Left lung (tissue), 10 donors: ENCODE results near the gene ANK2. TPM values are rescaled to one million over a fixed set of nuclear protein-coding genes. Genes with fewer than 3 reads are reported as not detected.

ENCODE experiments used
- ATAC-seq: fragments of 200-7000 bp; cut with Tn5 transposase; one replicate; pipeline ENCODE4 v1.9.1; 2020; ENCODE audit warnings: moderate library complexity
- DNase-seq, 4 donors: peaks; one replicate each; pipeline ENCODE4 v3.0.0-alpha.2; 2013 to 2020
- H3K27ac ChIP-seq, 2 donors: fragments of 200-600 bp; sonication (generic) in 1 of 2; one replicate each; pipeline versions ENCODE4 v1.5.0 to v1.8.0; 2020 to 2021
- H3K27me3 ChIP-seq, 2 donors: fragments of 200-600 bp; sonication (generic) in 1 of 2; one replicate each; pipeline versions ENCODE4 v1.5.0 to v1.8.0; 2020 to 2021
- H3K36me3 ChIP-seq, 2 donors: fragments of 200-600 bp; sonication (generic) in 1 of 2; one replicate each; pipeline versions ENCODE4 v1.5.0 to v1.8.0; 2020 to 2021
- H3K4me1 ChIP-seq, 2 donors: fragments of 200-600 bp; one replicate each; pipeline ENCODE4 v1.8.0; 2021
- H3K4me3 ChIP-seq, 2 donors: fragments of 200-600 bp; sonication (generic) in 1 of 2; one replicate each; pipeline versions ENCODE4 v1.5.0 to v1.8.0; 2020 to 2021; ENCODE audit warnings: mild to moderate bottlenecking in 1 of 2
- H3K9me3 ChIP-seq, 2 donors: fragments of 200-600 bp; sonication (generic) in 1 of 2; one replicate each; pipeline versions ENCODE4 v1.5.0 to v1.8.0; 2020 to 2021
- intact Hi-C, 2 donors: fragments of 100-400 bp; cut with DNase I; formaldehyde crosslinking; loops; one replicate each; pipeline versions ENCODE4 v1.11.2 to v1.14.2; 2022
- microRNA-seq, 2 donors: library from miRNA; unstranded; fragments of <30 nt; microRNA quantifications; one replicate each; pipeline ENCODE4, GENCODE V29; 2019
- polyA plus RNA-seq, 6 donors: library from polyadenylated mRNA; unstranded; fragments of 120-200 nt; gene quantifications; one replicate each; pipeline ENCODE4 v1.2.1, GENCODE V29; 2013; ENCODE audit not compliant: insufficient read length in 6 of 6
- total RNA-seq, 2 donors: library from RNA; stranded (reverse); fragmentation: NEBNext Ultra II Directional; extraction: Animal tissue kit (Norgen Biotek cat#: 25700); gene quantifications; one replicate each; pipeline ENCODE4 v1.2.1, GENCODE V29; 2021
- TF ChIP-seq, protein P1 (sequence below), 2 donors: fragments of 200-600 bp; sonication (generic) in 1 of 2; IDR thresholded peaks; one replicate each; pipeline versions ENCODE4 v1.5.0 to v1.8.0; 2021; ENCODE audit warnings: antibody characterized with exemption in 2 of 2
- donor health status: DM: no; HTN: yes; CAD: no.
- donor health status: DM: no; HTN: no; CAD: no.

Gene ANK2
- total and polyA plus RNA-seq, 8 donors = 18.2 to 33.2 (median 28.8) TPM

DNA sequence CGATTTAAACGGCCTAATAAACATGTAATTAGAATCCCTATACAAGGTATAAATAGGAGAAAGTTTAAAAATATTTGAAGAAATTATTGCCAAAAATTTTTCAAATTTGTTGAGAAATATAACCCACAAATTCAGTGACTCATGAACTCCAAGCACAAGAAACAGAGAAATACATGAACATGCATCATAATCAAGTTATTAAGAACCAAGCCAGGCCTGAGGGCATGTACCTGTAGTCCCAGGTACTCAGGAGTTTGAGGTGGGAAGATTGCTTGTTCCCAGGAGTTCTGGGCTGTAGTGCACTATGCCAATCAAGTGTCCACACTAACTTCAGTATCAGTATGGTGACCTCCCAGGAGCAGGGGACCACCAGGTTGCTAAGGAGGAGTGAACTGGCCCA is 370.2 kb downstream of the ANK2 start:
- H3K9me3 ChIP-seq = peaks cover 0 to 28% of the 10 kb centered on the region in 2 donors
- TF ChIP-seq, protein P1, sequence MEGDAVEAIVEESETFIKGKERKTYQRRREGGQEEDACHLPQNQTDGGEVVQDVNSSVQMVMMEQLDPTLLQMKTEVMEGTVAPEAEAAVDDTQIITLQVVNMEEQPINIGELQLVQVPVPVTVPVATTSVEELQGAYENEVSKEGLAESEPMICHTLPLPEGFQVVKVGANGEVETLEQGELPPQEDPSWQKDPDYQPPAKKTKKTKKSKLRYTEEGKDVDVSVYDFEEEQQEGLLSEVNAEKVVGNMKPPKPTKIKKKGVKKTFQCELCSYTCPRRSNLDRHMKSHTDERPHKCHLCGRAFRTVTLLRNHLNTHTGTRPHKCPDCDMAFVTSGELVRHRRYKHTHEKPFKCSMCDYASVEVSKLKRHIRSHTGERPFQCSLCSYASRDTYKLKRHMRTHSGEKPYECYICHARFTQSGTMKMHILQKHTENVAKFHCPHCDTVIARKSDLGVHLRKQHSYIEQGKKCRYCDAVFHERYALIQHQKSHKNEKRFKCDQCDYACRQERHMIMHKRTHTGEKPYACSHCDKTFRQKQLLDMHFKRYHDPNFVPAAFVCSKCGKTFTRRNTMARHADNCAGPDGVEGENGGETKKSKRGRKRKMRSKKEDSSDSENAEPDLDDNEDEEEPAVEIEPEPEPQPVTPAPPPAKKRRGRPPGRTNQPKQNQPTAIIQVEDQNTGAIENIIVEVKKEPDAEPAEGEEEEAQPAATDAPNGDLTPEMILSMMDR (IDR thresholded peaks at IDR 0.05) = no peak

GRCh38 chr4:113420938-113421337 is 371.5 kb downstream of the ANK2 start:
- intact Hi-C loops = no loop called here
- DNase-seq (no peak), ATAC-seq (no peak)
- no peaks in the 10 kb centered on the region for H3K4me1 ChIP-seq
- H3K36me3 ChIP-seq = no peaks in the 10 kb centered on the region
- TF ChIP-seq, protein P1 (IDR thresholded peaks at IDR 0.05) = no peak
- H3K27me3 ChIP-seq = no peaks in the 10 kb centered on the region
- H3K9me3 ChIP-seq = peaks cover 0 to 28% of the 10 kb centered on the region in 2 donors
- H3K27ac ChIP-seq = no peak overlapping the region
- no peak overlapping the region for H3K4me3 ChIP-seq

More for the DNA sequence above, 370.2 kb downstream of the ANK2 start:
- ATAC-seq (no peak), DNase-seq (no peak)
- Histone ChIP-seq H3K27ac (no peak overlapping the region), H3K4me1 (no peaks in the 10 kb centered on the region), H3K27me3 (no peaks in the 10 kb centered on the region), H3K36me3 (no peaks in the 10 kb centered on the region), H3K4me3 (no peak overlapping the region)
- intact Hi-C loops = no loop called here

DNA sequence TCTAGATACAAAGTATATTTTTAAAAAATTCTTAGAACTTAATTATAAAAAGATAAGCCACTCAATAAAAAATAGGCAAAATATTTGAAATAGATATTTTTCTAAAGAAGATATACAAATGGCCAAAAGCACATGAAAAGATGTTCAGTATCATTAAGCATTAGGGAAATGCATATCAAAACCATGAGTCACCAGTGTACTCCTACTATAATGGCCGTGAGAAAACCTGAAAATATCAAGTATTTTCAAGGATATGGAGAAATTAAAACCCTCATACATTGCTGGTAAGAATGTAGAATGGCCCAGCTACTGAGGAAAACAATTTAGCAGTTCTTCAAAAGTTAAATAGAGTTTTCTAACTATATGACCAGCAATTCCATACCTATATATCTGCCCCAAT is 374.2 kb downstream of the ANK2 start:
- TF ChIP-seq, protein P1 (IDR thresholded peaks at IDR 0.05) = no peak

DNA sequence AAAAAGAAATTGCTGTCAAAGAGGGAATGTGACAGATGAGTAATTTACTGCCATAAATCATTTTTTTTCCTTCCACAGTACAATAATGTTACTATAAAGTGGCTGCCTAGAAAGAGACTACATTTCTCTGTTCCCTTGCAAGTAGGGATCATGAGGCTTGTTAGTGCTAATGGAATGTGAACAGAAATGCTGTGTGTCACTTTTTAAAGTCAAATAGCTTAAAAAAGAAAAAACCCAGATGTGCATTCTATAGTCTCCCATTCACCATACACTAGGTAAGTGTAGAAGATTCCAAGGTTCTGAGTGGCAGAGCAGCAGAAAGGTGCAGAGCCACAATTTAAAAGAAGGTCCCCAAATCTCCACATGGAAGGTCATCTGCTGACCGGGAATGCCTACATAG is 383.7 kb downstream of the ANK2 start:
- TF ChIP-seq, protein P1 (IDR thresholded peaks at IDR 0.05) = no peak
- Histone ChIP-seq H3K9me3 (no peaks in the 10 kb centered on the region), H3K27me3 (no peaks in the 10 kb centered on the region), H3K4me1 (peaks cover 3 to 8% of the 10 kb centered on the region in 2 donors), H3K27ac (no peak overlapping the region), H3K36me3 (no peaks in the 10 kb centered on the region), H3K4me3 (no peak overlapping the region)
- no peak for DNase-seq
- intact Hi-C loops = no loop called here
- no peak for ATAC-seq

More for the DNA sequence above, 374.2 kb downstream of the ANK2 start:
- H3K36me3 ChIP-seq = no peaks in the 10 kb centered on the region
- no peaks in the 10 kb centered on the region for H3K27me3 ChIP-seq
- no peak overlapping the region for H3K27ac ChIP-seq
- intact Hi-C loops = no loop called here
- H3K4me3 ChIP-seq = no peak overlapping the region
- no peak for ATAC-seq
- H3K4me1 ChIP-seq = no peaks in the 10 kb centered on the region
- peaks cover 0 to 28% of the 10 kb centered on the region in 2 donors for H3K9me3 ChIP-seq
- DNase-seq = no peak

Small RNA genes within 50 kb of the gene (microRNA-seq; reads per million reads assigned to microRNA genes)
- gene MIR1243 (0 reads per million in 2 donors), gene MIR8082 (0 reads per million in 2 donors)
